ENCODE data around the gene LYRM1.
A peak's percentile ranks its signal among the peaks of the same experiment; 100 is the strongest.
"Not testable (repeated sequence)": the region's sequence is repeated elsewhere in the genome, so short reads cannot be mapped to it uniquely, and the experiment has no call there.

Gene LYRM1, protein sequence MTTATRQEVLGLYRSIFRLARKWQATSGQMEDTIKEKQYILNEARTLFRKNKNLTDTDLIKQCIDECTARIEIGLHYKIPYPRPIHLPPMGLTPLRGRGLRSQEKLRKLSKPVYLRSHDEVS

DNA sequence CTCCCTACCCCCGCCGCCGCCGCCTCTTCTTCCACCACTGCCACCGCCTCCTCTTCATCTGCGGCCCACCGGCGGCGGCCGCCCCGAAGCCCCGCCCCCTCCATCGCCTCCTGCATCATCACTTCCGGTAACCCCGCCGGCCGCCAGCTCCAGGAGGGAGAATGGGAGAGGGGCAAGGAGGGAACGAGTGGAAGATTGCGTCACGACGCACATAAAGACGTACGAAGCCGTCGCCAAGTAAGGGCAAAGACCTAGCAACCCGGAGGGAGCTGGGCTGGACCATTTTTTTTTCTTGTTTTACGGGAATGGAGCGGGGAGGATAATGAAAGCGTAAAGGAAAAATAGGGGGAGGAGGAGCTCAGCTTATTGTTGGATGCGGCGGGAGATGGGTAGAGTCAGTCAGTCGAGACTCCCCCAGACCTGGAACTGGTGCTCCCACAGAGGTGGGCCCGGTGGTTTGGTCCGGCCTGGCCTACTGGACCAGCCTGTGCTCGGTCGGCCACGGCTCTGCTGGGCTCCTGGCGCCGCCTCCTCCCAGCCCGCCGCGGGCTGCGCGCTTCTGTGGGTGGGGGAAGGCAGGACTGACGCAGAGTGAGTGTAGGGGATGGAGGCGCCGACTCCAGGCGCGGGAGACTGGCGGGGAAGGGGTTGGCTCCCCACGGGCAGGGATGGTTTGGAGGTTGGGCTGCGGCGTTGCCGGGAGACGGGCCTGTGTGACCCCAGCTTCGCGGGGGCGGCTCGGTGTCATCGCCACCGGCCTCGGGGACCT is at the start of gene LYRM1, which contains the start of gene DCUN1D3:
LYRM1 (plus strand) TSS at position 473 of the 769 bp plus-strand sequence. CDS start 14,785 bp downstream, outside the sequence.
DCUN1D3 (minus strand) TSS at position 60 of the 769 bp plus-strand sequence. CDS start 37,820 bp downstream, outside the sequence.
- peak; percentile 83 to 95 for DNase-seq

DNA sequence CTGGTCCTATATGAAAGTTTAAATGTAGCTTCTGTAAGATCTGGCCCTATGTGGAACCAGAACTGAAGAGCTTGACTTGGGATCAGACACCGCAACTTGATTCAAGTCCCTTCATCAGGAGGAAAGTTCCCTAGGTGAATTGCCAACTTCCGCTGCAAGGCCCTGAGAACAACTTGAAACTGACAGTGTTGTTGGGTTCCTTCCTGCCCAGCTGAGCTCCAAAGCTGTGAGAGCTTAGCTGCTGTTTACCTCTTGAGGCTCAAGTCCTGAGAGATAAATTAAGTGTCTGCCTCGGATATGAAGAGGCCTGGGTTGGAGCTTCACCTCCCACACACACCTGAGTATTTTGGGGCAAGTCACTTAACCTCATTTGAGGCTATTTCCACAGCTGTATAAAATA is 49.6 kb upstream of the LYRM1 start:
- DNase-seq = no peak

DNA sequence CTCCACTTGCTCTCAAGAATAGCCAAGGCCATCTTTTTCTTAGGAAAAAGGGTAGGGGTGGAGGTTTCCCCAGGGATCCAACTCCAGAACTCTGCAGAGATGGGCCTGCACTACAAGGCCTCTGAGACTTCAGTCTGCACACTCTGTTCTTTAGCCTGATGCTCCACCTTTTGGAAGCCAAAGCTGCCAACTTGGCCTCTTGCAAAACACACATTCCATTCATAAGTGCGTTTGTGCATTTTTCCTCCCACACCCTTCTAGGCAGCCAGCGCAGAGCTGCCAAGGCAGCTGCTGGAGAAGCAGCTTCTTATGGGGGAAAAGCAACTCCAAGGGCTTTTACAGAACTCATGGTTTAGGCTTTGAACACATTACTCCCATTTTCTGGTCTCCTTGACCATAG is 49.0 kb upstream of the LYRM1 start:
- peak; percentile 4 to 57 for DNase-seq

DNA sequence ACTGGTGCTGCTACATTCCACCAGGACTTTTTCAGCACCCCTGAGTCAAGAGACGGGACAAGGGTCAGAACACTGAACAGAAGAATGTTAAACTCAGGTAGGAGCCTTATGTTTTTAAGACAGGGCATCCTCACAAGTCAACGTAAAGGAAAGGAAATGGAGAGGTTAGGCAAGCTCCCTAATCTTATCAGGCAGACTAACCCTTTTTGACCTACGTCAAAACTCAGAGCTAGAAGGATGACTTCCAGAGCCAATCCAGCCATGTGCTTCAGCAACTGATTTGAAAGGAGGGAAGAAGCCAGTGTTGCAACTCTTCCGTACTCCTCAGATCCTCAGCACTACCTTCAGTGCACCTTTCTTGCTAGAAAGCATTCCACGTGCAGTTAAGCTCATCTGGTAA is 47.4 kb upstream of the LYRM1 start:
- DNase-seq = no peak

DNA sequence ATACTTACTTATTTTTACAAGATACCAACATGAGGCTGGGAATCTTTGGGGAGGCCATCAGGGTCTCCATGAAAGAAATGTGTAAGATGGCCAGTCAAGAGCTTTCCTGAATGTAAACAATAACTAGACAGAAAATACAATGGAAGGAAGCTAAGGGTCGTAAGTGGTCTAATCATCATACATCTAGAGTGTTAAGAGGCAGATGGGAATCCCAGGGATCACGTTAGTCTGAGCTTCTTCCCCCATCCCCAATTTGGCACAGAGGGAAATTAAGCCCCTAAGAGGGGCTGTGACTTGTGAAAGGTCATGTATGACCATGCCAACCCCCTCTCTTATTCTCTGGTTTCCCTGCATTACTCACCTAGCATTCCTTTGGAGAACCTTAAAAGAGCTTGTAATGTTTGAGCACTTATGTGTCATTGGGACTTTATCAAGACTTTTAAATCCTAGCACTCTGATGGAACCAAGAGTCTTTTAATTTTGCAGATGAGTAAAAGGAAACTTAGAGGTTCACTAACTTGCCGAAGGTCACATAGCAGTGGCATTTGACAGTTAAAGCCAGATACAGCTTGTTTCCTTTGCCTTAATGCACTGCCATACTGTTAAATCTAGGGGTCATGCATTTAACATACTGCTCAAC is 46.5 kb upstream of the LYRM1 start:
- DNase-seq = no peak

DNA sequence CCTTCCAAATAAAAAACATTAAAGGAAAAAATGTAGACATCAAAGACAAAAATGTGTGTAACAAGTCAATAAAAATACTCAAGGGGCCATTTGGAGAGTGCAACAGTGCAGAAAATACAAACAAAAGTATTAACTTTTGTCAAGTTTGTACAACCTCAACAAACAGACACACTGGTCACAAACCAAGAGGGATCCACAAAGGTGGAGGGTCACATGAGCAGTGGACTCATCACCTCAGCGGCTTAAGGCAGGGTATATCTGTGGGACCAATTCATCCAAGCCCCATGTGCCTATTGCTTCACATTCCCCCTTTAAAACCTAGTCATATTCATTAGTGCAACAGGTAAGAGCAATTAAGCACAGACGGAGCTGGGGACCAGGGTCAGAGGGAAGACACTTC is 45.6 kb upstream of the LYRM1 start:
- DNase-seq = no peak

DNA sequence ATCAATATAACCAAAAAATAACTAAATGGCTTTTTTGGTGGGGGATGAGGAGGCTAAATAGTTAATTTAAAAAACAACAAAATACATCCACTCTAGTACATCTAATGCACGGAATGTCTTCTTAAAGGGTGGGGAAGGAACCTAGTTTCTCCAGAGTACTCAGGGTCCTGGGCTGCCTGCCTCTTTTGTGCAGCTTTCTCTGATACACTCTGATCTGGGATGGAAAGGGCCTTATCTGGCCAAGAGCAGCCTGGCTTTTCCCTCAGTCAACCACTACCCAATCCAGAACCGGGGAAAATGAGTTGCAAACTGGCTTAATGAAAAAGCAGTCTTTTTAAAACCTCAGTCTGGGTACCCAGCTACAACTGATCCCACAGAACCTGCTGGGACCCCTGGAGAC is 43.3 kb upstream of the LYRM1 start:
- DNase-seq = no peak

DNA sequence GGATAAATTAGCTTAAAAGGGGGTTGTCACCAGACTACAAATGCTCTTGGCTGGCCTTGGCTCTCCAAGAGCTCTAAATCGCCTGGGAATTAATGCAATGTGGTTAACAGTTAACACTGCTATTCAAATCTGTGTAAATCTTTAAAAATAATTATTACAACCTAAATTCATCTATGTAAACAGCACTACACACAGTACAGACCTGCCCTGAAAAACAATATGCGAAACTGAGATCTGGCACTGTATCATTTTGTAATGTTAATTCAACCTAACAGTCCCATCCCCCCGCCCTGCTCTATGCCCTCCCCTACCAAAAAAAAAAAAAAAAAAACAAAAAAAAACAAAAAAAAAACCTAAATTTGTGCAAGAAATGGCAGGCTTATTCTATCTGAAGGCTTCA is 41.3 kb upstream of the LYRM1 start:
- no peak for DNase-seq

DNA sequence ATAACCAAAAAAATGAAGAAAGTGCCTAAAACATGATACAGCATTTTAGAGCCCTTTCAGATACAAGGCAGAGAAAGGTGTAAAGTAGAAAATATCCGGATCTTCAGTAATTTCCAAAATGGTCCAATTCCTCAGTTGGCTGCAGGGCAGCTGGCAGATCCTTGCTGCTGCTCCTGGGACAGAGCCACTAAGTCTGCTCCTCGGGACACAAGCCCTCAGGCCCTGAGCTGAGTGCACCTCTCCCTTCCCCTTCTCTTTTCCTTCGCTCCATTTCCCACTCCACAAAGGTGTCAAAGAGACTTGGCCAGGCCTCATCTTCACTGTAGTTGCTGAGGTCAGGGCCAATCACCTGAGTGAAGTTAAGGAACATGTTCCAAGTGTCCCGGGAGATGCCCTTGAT is 40.9 kb upstream of the LYRM1 start:
- DNase-seq = no peak

DNA sequence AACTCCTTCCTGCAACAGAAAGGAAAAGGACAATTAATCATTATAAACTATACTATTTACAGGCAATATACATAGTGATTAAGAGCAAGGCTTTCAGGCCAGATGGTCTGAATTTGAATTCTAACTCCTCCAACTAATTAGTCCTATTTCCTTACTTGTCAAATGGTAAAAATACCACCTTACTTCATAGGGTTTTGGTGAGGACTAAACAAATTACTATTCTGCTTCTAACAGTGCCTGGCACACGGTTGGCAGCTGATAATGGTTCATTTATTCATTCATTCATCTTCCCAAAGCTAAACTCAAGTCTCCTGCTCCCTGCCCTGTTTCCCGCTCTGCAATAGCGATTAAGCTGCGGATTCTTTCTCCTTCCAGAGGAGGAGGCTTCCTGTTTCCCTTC is 40.2 kb upstream of the LYRM1 start:
- no peak for DNase-seq

DNA sequence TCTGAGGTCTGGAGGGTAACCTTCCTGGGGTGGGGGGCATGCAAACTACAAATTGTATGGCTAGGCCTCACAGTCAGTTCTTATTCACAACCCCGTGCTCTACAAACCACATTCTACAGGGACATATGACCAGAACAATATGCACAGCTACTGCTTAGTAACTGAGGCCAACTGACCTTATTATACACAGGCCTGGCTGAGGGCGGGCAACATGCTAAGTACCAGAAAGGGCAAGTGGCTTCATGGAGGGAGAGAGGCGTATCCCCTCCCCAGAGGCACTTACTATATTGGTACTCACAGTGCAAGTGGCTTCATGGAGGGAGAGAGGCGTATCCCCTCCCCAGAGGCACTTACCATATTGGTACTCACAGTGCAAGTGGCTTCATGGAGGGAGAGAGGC is 39.6 kb upstream of the LYRM1 start:
- not testable (repeated sequence) for DNase-seq

DNA sequence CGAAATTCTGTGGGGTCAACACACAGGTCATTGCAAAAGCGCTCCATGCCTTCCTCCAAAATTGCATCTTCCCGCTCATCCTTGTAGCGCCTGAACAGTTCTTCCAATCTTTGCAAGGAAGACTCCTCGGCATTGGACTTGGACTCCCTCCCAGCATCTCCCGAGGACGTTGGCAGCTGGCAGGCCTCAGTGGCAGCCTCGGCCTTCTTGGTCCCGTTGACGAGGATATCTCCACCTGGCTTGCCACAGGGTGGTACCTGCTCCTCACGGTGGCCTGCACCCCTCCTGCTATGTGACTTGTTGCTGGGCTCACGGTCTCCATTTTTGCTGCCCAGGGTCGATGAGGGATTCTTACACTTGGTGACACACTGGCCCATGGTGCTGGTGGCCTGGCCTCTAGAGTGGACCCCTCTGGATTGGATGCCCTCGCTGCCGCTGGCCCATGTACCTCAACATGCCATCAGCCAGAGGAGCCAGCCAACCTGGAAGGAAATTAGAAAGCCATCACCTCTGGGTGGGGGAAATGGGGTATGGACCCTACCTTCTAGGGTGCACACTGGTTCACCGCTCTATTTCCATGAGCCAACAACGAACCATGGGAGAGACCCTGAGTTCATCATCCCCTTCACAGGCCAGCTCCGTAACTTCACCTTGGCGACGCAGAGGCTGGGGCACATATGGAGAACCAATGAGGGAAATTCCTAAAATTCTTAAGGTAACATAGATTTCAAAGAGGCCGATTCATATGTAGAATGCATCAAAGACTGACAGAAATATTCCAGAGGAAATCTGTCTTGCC is 38.2 kb upstream of the LYRM1 start:
- DNase-seq = no peak

DNA sequence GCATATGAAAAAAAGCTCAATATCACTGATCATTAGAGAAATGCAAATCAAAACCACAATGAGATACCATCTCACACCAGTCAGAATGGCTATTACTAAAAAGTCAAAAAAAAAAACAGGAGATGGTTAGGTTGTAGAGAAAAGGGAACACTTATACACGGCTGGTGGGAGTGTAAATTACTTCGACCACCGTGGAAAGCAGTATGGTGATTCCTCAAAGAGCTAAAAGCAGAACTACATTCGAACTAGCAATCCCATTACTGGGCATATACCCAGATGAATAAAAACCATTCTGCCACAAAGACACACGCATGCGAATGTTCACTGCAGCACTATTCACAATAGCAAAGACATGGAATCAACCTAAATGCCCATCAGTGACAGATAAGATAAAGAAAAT is 36.2 kb upstream of the LYRM1 start:
- DNase-seq = not testable (repeated sequence)

DNA sequence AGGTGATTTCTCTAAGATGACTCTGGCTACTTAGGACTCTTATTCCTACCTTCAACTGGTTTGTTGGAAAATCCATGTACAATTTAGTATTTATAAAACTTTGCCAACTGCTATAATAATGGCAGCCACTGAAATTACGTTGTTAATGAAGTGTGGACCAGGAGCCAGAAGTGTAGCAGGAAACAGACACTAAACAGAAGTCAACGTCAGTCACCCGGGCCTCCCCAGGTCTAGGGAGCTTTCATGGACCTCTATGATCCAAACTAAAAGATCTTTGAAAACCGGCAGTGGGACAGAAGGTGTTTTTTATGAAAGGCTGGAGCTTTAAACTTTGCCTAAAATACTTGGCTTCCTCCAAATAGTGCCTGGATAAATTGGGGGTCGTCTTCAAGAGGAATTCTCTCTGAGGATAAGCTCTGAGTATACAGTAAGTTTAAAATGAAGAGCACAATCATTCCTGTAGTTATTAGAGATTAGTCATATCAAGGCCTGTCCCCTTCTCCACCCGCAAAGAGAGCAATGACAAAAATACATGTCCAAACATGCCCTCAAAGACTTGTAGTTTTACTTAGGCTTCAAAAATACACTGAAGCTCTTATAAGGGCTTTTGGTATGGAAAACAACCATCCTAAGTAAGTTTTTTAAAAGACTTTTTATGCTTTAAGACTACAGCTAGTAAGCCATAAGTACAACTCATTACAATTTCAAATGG is 35.0 kb upstream of the LYRM1 start:
- DNase-seq = peak in 1 of 2 experiments; percentile 14

DNA sequence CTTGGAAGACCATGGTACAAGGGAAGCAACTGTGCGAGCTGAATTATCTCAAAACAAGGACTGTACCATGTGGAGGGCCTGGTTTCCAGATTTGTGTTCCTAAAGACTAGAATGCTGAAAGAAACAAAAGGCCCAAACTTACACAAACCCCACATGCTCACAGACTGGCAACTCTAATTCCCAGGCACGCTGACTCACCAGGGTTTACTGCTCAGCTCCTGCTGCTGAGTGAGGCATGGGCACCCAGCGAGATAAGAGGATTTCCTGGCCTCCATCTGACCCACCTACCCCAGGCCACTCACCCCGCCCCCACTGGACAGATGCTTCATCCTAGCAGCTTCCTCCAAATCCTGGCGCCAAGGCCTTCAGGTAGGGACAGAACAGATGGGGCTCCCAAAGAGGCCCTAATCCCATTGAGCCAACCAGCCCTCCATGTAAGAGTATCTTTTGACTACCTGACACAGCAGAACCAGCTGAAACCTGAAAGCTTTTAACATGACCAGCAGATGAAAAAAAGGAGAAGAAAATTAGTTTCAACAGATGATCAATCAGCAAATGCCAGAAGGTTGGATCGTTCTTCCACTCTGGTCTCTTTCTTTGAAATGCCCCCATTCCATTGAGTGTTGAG is 34.3 kb upstream of the LYRM1 start:
- peak; percentile 5 to 66 for DNase-seq

DNA sequence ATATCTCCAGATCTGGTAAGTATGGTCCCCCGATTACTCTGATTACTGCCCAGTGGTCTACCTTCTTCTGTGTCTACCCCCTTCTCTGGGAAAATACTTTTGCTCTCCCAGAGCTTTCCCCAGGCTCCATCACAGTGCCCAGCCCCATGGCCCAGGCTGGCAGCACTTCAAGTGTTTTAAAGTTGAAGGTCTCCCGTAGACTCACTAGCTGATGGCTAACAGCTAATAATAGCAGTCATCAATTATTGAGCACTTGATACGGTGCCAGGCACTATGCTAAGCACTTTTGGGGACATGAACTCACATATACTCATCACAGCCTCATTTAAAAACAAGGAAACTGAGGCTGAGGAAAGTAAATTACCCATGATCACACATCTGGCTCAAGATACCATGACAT is 33.8 kb upstream of the LYRM1 start:
- DNase-seq = no peak

DNA sequence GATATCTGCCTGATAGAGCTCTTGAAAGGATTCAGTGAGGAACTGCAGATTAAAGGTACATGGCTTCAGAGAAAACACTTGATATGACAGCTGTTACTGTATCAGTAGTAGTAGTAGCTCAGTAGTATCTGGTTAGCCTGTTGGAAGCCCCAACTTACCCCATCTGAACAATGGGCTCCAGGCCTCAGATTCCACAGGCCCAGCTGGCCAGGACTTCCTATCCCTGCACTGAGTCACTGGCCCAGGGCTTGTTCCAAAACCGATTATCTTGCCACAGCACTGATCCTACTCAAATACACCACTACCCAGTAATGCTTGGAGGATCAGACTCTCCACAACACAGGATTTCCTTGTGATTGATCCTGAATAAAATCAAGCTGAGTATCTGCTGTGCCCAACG is 33.0 kb upstream of the LYRM1 start:
- no peak for DNase-seq

DNA sequence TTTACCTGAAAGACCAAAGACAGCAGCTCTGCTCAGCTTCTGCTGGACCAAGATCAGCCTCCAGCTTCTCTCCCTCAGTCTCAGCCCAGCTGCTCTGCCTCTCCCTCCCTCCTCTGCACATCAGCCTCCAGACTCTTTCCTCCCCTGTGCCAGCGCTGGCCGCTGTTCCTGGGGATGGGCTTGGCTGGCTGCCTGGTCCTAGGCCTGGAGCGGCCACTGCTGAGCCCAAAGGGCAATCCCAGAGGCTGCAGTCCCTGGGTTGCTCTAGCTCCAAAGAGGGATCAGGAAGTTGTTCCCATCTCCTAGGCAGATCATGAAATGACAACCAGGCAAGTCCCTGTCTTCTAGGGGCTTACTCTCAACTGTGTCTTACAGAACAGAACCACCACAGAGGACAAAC is 31.7 kb upstream of the LYRM1 start:
- peak in 1 of 2 experiments; percentile 5 for DNase-seq

DNA sequence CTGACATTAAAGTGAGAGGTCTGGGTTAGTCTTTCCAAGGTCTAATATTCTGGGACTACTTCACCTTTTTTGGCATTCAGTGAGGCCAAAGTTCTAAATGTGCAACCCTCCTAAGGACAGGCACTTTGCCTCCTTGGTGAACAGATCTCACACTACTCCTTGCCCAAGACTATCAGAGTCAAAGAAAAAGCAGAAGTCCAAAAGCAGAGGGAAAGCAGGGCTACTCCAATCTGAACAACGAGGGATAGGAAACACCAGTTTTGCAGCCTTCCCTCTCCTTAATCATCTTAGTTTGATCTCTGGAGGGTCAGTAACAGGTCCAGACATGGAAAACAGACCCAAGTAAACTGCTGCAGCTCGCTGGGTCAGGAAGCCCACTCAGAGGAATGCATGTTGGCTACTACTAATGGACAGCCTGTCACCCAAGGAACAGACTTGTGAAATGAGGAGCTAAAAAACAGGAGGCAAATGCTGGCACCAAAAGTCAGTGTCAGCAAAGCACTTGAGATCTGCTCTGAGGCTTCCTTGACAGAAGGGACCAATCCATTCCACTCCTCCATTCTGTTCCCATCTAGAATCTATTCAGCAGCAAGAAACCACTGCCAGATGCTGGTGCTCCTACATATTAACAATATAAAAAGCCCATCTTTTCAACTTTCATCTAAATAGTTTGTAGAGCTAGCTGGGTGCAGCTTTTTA is 30.3 kb upstream of the LYRM1 start:
- DNase-seq = no peak

DNA sequence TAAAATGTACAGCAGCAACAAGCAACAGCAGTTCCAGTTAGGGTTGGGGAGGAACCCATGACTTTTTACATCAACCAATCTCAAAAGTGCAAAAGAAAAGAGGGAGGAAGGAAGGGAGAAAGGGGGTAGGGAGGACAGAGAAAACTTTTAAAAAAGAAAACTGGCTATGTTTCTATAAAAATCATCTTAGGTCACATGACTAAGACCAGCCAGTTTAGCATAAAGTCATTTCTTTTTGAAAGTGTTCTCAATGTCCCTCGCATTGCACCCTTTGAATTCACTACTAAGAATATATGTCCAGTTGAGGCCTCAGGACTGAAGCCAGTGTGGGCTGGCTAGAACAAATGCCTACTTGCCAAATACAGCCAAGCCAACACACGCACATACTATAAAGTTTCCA is 29.3 kb upstream of the LYRM1 start:
- no peak for DNase-seq

All from SW 1271 (cell line).